Esophagus mucosa (tissue), 1 donor: Measurements from ENCODE around the gene DNAJC3. TPM values are rescaled to one million over a fixed set of nuclear protein-coding genes. Genes with fewer than 3 reads are reported as not detected.
"Not testable (repeated sequence)": the region's sequence is repeated elsewhere in the genome, so short reads cannot be mapped to it uniquely, and the experiment has no call there.

Experiments used
- ATAC-seq: fragments of 200-7000 bp; cut with Tn5 transposase; one replicate; pipeline ENCODE4 v1.9.1; 2020
- total RNA-seq: library from RNA; stranded (reverse); gene quantifications from one replicate; pipeline ENCODE4 v1.2.4, GENCODE V29; 2023
- donor health status: DM: yes; HTN: yes; CAD: no.

Gene DNAJC3
- total RNA-seq, 1 donor from 2014 or later = 19.6 TPM

GRCh38 chr13:95676105-95676761 lies 706 bp upstream of the DNAJC3 start:
- ATAC-seq = no peak

- ATAC-seq = no peak
These were observed 776 bp downstream of the DNAJC3 start for GRCh38 chr13:95677564-95678266.

- no peak for ATAC-seq
These were observed 2.0 kb downstream of the DNAJC3 start for GRCh38 chr13:95678967-95679366.

GRCh38 chr13:95679722-95680121 lies 2.8 kb downstream of the DNAJC3 start:
- no peak for ATAC-seq

GRCh38 chr13:95684418-95684817 lies 7.5 kb downstream of the DNAJC3 start:
- ATAC-seq = no peak

GRCh38 chr13:95684960-95685359 lies 8.0 kb downstream of the DNAJC3 start:
- not testable (repeated sequence) for ATAC-seq

GRCh38 chr13:95689582-95689926 lies 12.6 kb downstream of the DNAJC3 start:
- no peak for ATAC-seq

- ATAC-seq = not testable (repeated sequence)
These were observed 14.0 kb downstream of the DNAJC3 start for GRCh38 chr13:95690986-95691385.

GRCh38 chr13:95697052-95697680 lies 20.2 kb downstream of the DNAJC3 start:
- ATAC-seq = no peak

GRCh38 chr13:95698047-95698749 lies 21.3 kb downstream of the DNAJC3 start:
- ATAC-seq = no peak

GRCh38 chr13:95703576-95703975 lies 26.6 kb downstream of the DNAJC3 start:
- ATAC-seq = no peak

- no peak for ATAC-seq
These were observed 27.6 kb downstream of the DNAJC3 start for GRCh38 chr13:95704510-95704909.

GRCh38 chr13:95706356-95706755 lies 29.4 kb downstream of the DNAJC3 start:
- ATAC-seq = peak; percentile 58

- no peak for ATAC-seq
These were observed 30.1 kb downstream of the DNAJC3 start for GRCh38 chr13:95707035-95707434.

- ATAC-seq = peak; percentile 48
These were observed 30.8 kb downstream of the DNAJC3 start for GRCh38 chr13:95707442-95708390.

- ATAC-seq = no peak
These were observed 31.4 kb downstream of the DNAJC3 start for GRCh38 chr13:95708391-95708774.

- ATAC-seq = no peak
These were observed 32.0 kb downstream of the DNAJC3 start for GRCh38 chr13:95708811-95709500.

- ATAC-seq = no peak
These were observed 33.4 kb downstream of the DNAJC3 start for GRCh38 chr13:95710313-95710712.

- ATAC-seq = not testable (repeated sequence)
These were observed 35.9 kb downstream of the DNAJC3 start for GRCh38 chr13:95712846-95713245.

GRCh38 chr13:95713651-95714050 lies 36.7 kb downstream of the DNAJC3 start:
- ATAC-seq = no peak

GRCh38 chr13:95714142-95714832 lies 37.3 kb downstream of the DNAJC3 start:
- ATAC-seq = peak; percentile 71
